IPS DF 19.7 (cell line): Measurements from ENCODE around the gene SLC26A11.

ENCODE experiments used
- DNase-seq: peaks from one replicate; pipeline ENCODE4 v3.0.0-alpha.2; 2013; ENCODE audit warnings: low read depth, low spot score

SLC26A11 gene

GRCh38 chr17:80217703-80218362 lies 2.4 kb upstream of the SLC26A11 start:
- no peak for DNase-seq

- DNase-seq: no peak
Observed at GRCh38 chr17:80218391-80218790, 1.8 kb upstream of the SLC26A11 start.

GRCh38 chr17:80219013-80219762 lies 1.0 kb upstream of the SLC26A11 start:
- no peak for DNase-seq

- DNase-seq: no peak
Observed at GRCh38 chr17:80219763-80220053, 519 bp upstream of the SLC26A11 start.

GRCh38 chr17:80220736-80221215 lies 549 bp downstream of the SLC26A11 start:
- no peak for DNase-seq

DNA sequence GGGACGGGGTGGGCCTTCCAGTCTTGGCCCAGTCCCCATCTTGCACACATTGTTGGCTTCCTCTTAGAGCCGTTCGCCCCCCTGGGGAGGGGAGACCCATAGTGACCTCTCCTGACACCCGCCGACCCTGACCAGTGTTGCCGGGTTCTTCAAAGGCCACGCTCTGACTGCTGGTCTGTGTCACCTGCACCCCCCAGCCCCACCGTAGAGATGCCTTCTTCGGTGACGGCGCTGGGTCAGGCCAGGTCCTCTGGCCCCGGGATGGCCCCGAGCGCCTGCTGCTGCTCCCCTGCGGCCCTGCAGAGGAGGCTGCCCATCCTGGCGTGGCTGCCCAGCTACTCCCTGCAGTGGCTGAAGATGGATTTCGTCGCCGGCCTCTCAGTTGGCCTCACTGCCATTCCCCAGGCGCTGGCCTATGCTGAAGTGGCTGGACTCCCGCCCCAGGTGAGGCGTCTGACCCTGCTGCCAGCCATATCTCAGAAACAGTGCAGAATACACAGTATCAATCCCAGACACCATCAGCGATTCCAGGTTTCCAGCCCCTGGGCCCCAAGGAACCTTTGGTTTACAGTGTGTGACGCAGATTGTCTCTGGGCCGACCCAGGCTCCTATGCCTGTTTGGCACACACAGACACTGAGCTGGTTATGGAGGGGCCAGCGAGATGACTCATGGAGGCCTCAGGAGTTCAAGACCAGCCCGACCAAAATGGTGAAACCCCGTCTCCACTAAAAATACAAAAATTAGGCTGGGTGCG lies 1.3 kb downstream of the SLC26A11 start:
- no peak for DNase-seq

DNA sequence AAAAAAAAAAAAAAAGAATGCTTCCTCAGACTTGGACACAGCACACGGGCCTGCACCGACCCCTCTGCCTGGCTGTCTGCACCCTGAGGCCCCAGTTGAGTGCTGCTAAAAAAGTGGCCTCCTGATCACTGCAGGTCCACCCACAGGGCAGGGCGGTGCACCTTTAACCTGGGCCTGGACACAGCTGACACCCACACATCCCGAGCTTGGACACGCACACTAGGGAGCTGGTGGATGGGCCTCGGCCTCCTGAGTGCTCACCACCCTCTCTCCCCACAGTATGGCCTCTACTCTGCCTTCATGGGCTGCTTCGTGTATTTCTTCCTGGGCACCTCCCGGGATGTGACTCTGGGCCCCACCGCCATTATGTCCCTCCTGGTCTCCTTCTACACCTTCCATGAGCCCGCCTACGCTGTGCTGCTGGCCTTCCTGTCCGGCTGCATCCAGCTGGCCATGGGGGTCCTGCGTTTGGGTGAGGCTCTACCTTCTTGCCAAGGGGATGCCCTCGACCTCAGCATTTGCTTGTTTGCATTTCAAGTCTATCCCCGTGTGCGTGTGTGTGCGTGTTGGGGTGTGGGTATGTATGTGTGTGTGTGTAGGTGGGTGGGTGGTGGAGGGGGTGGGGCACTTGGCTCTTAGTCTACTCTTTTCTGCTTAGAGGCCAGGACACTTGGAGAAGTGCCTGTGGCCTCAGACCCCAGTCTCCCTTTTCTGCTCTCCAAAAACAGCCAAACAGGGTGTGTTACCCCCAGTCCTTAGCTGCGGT lies 2.3 kb downstream of the SLC26A11 start:
- no peak for DNase-seq

GRCh38 chr17:80223142-80223815 lies 3.1 kb downstream of the SLC26A11 start:
- DNase-seq: no peak

- DNase-seq: no peak
Observed at GRCh38 chr17:80223838-80224497, 3.7 kb downstream of the SLC26A11 start.

- no peak for DNase-seq
Observed at GRCh38 chr17:80224683-80225082, 4.5 kb downstream of the SLC26A11 start.

DNA sequence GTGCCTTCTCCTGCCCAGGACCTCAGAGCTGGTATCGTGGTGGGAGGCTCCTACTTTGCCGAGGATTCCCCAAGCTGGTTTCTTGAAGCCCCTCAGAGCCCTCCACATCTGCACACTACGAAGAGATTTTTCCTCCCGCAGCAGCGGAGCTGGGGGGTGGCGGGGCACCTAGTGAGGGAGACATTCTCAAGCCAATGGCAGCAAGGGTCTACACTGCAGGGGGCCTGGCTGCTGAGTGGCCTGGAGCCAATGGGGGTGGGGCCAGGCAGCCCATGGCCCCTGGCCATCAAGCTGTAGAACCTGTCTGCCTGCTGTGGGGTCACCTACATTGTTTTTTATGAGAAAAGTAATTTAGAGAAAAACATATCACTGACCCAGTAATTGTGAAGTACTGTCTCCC lies 5.0 kb downstream of the SLC26A11 start:
- no peak for DNase-seq

GRCh38 chr17:80227156-80227555 lies 6.9 kb downstream of the SLC26A11 start:
- DNase-seq: no peak

- no peak for DNase-seq
Observed at GRCh38 chr17:80227666-80228065, 7.4 kb downstream of the SLC26A11 start.

- no peak for DNase-seq
Observed at GRCh38 chr17:80228477-80228876, 8.2 kb downstream of the SLC26A11 start.

DNA sequence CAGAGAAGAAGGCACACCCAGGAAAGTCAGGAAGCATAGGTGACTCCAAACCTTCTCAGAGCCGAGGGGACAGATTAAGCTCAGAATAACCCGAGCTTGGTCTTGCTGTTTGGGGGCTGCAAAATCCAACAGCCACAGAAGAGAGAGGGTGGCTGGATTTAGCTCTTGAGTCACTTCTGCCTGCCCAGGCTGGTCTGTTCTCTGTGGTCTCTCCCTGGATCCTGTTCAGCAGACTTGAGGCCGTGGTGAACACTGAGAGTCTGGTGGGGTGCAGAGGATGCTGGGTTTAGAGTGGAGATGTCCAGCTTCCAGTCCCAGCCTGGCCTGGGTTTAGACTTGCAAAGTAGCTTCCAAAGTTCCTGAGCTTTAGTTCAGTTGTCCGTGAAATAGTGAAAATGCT lies 8.8 kb downstream of the SLC26A11 start:
- DNase-seq: no peak

GRCh38 chr17:80232438-80232837 lies 12.2 kb downstream of the SLC26A11 start:
- DNase-seq: no peak

- DNase-seq: no peak
Observed at GRCh38 chr17:80233202-80233601, 13.0 kb downstream of the SLC26A11 start.

DNA sequence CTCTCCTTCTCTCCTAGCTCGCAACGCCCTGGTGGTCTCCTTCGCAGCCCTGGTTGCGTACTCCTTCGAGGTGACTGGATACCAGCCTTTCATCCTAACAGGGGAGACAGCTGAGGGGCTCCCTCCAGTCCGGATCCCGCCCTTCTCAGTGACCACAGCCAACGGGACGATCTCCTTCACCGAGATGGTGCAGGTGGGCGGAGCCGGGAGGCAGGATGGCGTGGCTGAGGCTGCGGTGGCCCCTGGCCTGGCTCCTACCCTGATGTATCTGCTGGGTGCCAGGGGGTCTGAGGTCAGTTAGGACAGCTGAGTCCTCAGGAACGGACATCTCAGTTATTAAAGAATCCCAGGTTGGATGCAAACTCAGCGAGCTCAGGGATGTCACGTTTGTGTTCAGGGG lies 16.7 kb downstream of the SLC26A11 start:
- no peak for DNase-seq

DNA sequence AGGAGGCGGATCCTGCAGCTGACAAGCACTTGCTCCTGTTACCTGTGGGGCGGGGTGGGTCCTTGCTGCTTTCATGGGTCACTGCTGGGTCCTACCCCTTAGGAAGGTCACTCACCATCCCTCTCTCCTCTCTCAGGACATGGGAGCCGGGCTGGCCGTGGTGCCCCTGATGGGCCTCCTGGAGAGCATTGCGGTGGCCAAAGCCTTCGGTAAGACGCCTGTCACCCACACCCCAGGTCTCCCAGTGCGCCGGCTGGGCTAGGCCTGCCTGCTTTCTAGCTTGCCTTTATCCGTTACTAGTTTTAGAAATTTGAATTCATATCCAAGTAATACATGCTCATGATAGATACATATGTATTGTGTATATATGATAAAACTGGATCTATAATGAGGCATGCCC lies 17.2 kb downstream of the SLC26A11 start:
- no peak for DNase-seq

- no peak for DNase-seq
Observed at GRCh38 chr17:80242505-80242904, 22.3 kb downstream of the SLC26A11 start.
